Activated naive CD4-positive, alpha-beta T cell treated with anti-CD3 and anti-CD28 coated beads, Interleukin-2, amount 50 U/mL, for 16 hours (primary cell): ENCODE results near the gene LRRC57.

Experiments
- DNase-seq: peaks from one replicate; pipeline ENCODE4 v3.0.0-alpha.2; 2020

Gene LRRC57

GRCh38 chr15:42490671-42491538 is 57.7 kb downstream of the LRRC57 start, which contains the start of gene ZNF106:
Gene ZNF106 (minus strand): TSS chr15:42491141. CDS start chr15:42472289, 18,852 bp downstream.
- DNase-seq, result peak; percentile 84

- no peak for DNase-seq
Observed at GRCh38 chr15:42490291-42490670, 58.3 kb downstream of the LRRC57 start.
